K562 (cell line): Measurements from ENCODE around the gene KLHL12. TPM values are rescaled to one million over a fixed set of nuclear protein-coding genes. Genes with fewer than 3 reads are reported as not detected.
A peak's percentile ranks its signal among the peaks of the same experiment; 100 is the strongest.

Experiments
- ATAC-seq: fragments of 200-7000 bp; cut with Tn5 transposase; 3 replicates; pipeline ENCODE4 v1.9.1; 2020; ENCODE audit warnings: moderate library complexity
- BruUV-seq: library from RNA; stranded (reverse); fragments of 400-500 nt; replicated peaks from 2 replicates; lab custom pipeline; 2021; lab: Mats Ljungman, UMichigan
- CTCF ChIA-PET: fragments of 300-600 bp; formaldehyde crosslinking; extraction: SDS; loops from one replicate; lab custom pipeline; 2021; ENCODE audit warnings: low intra/inter-chr PET ratio; lab: Yijun Ruan, JAX
- POLR2A ChIA-PET: fragments of 300-600, 350-650 bp; sonication (Branson Sonifier 250); formaldehyde crosslinking; extraction: SDS; loops from one replicate; lab custom pipeline; 2021; ENCODE audit warnings: antibody characterized with exemption, inconsistent platforms; lab: Yijun Ruan, JAX
- DNase-seq, 4 experiments: peaks; one replicate each; pipeline versions ENCODE4 v3.0.0 to v3.0.0-alpha.2; 2011 to 2018; ENCODE audit warnings: low spot score in 3 of 4, mixed read lengths in 3 of 4; ENCODE audit errors: extremely low read depth in 1 of 4
- FAIRE-seq: peaks from 2 replicates; lab custom pipeline; 2011; peaks lifted over from hg19 to GRCh38; lab: Jason Lieb, UNC
- H2AFZ ChIP-seq: 2 replicates; pipeline ENCODE4 v1.6.0; 2011; ENCODE audit warnings: low read depth, low read length, control low read depth, inconsistent platforms
- H3K27ac ChIP-seq: fragments of 200-600 bp; 3 replicates; pipeline ENCODE4 v1.8.0; 2011; ENCODE audit warnings: low read depth, mild to moderate bottlenecking, control low read depth, inconsistent platforms, low read length, moderate library complexity, mixed read lengths; ENCODE audit errors: extremely low read depth
- H3K27me3 ChIP-seq, 2 experiments: fragments of 300-600 bp in 1 of 2; 2 replicates in 1 of 2; 3 replicates in 1 of 2; pipeline versions ENCODE4 v1.6.0 to v1.8.0; 2011; ENCODE audit warnings: inconsistent platforms in 2 of 2, low read length in 2 of 2, mild to moderate bottlenecking in 1 of 2, mixed read lengths in 1 of 2, moderate library complexity in 1 of 2; ENCODE audit not compliant: control insufficient read depth in 2 of 2, insufficient read depth in 2 of 2
- H3K36me3 ChIP-seq: fragments of 300-600 bp; 3 replicates; pipeline ENCODE4 v1.8.0; 2011; ENCODE audit warnings: mild to moderate bottlenecking, low read length, inconsistent platforms; ENCODE audit not compliant: control insufficient read depth, insufficient read depth
- H3K4me1 ChIP-seq, 2 experiments: fragments of 200-600 bp in 1 of 2; replicated peaks in 1 of 2; 2 replicates in 1 of 2; 3 replicates in 1 of 2; pipeline versions ENCODE4 v1.5.1 to v1.8.0; 2011; ENCODE audit warnings: inconsistent platforms in 2 of 2, low read length in 2 of 2, mild to moderate bottlenecking in 1 of 2, mixed read lengths in 1 of 2, moderate library complexity in 1 of 2; ENCODE audit not compliant: control insufficient read depth in 2 of 2, insufficient read depth in 2 of 2
- H3K4me2 ChIP-seq: 2 replicates; pipeline ENCODE4 v1.6.1; 2011; ENCODE audit warnings: low read length, control low read depth, inconsistent platforms, mixed read lengths; ENCODE audit not compliant: insufficient read depth
- H3K4me3 ChIP-seq: fragments of 200-600 bp; sonication (generic), shearing (Covaris generic); 2 replicates; pipeline ENCODE4 v1.5.1; 2016; ENCODE audit warnings: control low read depth, inconsistent platforms
- H3K79me2 ChIP-seq: fragments of 200-600 bp; 3 replicates; pipeline ENCODE4 v1.8.0; 2011; ENCODE audit warnings: low read length, inconsistent platforms; ENCODE audit not compliant: control insufficient read depth, insufficient read depth
- H3K9ac ChIP-seq, 2 experiments: 2 replicates each; pipeline versions ENCODE4 v1.6.0 to v1.6.1; 2011; ENCODE audit warnings: low read depth in 2 of 2, low read length in 2 of 2, control low read depth in 1 of 2, inconsistent platforms in 1 of 2, mild to moderate bottlenecking in 1 of 2, mixed read lengths in 1 of 2; ENCODE audit not compliant: insufficient read depth in 1 of 2
- H3K9me1 ChIP-seq: one replicate; pipeline ENCODE4 v1.6.0; 2011; ENCODE audit warnings: inconsistent platforms, mild to moderate bottlenecking, low read length, moderate library complexity; ENCODE audit not compliant: control insufficient read depth, insufficient read depth
- H3K9me3 ChIP-seq: replicated peaks from 2 replicates; pipeline ENCODE4 v1.5.1; 2011; ENCODE audit warnings: low read depth, low read length, inconsistent platforms; ENCODE audit not compliant: control insufficient read depth, insufficient read depth
- H4K20me1 ChIP-seq: replicated peaks from 2 replicates; pipeline ENCODE4 v1.6.1; 2011; ENCODE audit warnings: low read length, inconsistent platforms, mixed read lengths; ENCODE audit not compliant: control insufficient read depth, insufficient read depth
- CEBPB ChIP-seq: fragments of 450-650 bp; IDR thresholded peaks from 2 replicates; pipeline ENCODE4 v1.6.1; 2016; ENCODE audit warnings: missing genetic modification characterization, missing compliant biosample characterization
- GABPB1 ChIP-seq: sonication (generic); formaldehyde crosslinking; IDR thresholded peaks from 2 replicates; pipeline ENCODE4 v1.8.0; 2022; ENCODE audit warnings: mild to moderate bottlenecking, missing genetic modification reagents
- MTA2 ChIP-seq: fragments of 450-650 bp; IDR thresholded peaks from 2 replicates; pipeline ENCODE4 v1.6.1; 2016; ENCODE audit warnings: low read depth
- PCBP1 ChIP-seq: fragments of 200-400 bp; formaldehyde crosslinking; IDR thresholded peaks from 2 replicates; pipeline ENCODE4 v1.6.1; 2018; ENCODE audit warnings: mild to moderate bottlenecking, low read depth, low read length; ENCODE audit not compliant: poor library complexity, severe bottlenecking
- PHTF2 ChIP-seq: fragments of 250-450 bp; sonication (Bioruptor Pico); IDR thresholded peaks from 2 replicates; pipeline ENCODE4 v1.5.0; 2021; ENCODE audit warnings: mild to moderate bottlenecking
- RAD21 ChIP-seq, 2 experiments: fragments of 250-450 bp in 1 of 2; fragments of 450-650 bp in 1 of 2; sonication (Bioruptor Pico) in 1 of 2; formaldehyde crosslinking in 1 of 2; IDR thresholded peaks in 1 of 2; conservative IDR thresholded peaks in 1 of 2; 2 replicates each; pipeline versions ENCODE4 v1.4.0 to v1.8.0; 2020 to 2022; ENCODE audit warnings: mild to moderate bottlenecking in 2 of 2, moderate library complexity in 1 of 2
- SMAD3 ChIP-seq: fragments of 450-650 bp; formaldehyde crosslinking; conservative IDR thresholded peaks from 2 replicates; pipeline ENCODE4 v1.4.0; 2020; ENCODE audit warnings: mild to moderate bottlenecking
- SMARCA4 ChIP-seq: fragments of 450-650 bp; IDR thresholded peaks from 2 replicates; pipeline ENCODE4 v1.6.1; 2016
- ZBTB49 ChIP-seq: sonication (generic); formaldehyde crosslinking; IDR thresholded peaks from 2 replicates; pipeline ENCODE4 v1.8.0; 2022; ENCODE audit warnings: missing genetic modification reagents, mild to moderate bottlenecking, borderline replicate concordance
- ZNF263 ChIP-seq: sonication (generic); formaldehyde crosslinking; IDR thresholded peaks from 2 replicates; pipeline ENCODE4 v1.8.0; 2022; ENCODE audit warnings: mild to moderate bottlenecking, missing genetic modification reagents, borderline replicate concordance
- WGBS: fragments of 100-300 bp; shearing (Covaris generic); methylation state at CpG from one replicate; pipeline ENCODE4 v1.1.6; 2016; ENCODE audit warnings: low coverage, mixed read lengths; ENCODE audit not compliant: insufficient coverage; ENCODE audit errors: missing lambda C conversion rate; 5-methylcytosine and 5-hydroxymethylcytosine counted together
- in situ Hi-C: fragments of 300-500 bp; cut with MboI; formaldehyde crosslinking; loops from 4 replicates; pipeline ENCODE4 v1.15.0; 2018; ENCODE audit warnings: inconsistent platforms, mixed read lengths
- intact Hi-C: fragments of 100-400 bp; cut with micrococcal nuclease; formaldehyde crosslinking; loops from 2 replicates; pipeline ENCODE4 v1.14.2; 2022
- polyA plus RNA-seq, 8 experiments: library from polyadenylated mRNA; depleted of rRNA in 4 of 8; stranded (reverse) in 5 of 8; unstranded in 3 of 8; fragments of >200 nt; fragmentation: Nextera tagmentation in 2 of 8; fragmentation: Illumina TruSeq in 1 of 8; extraction: Ambion mirVana in 2 of 8; extraction: Trizol in 1 of 8; gene quantifications; 2 replicates each; pipeline versions ENCODE4 v1.2.1 to v1.2.3, GENCODE V29; 2011 to 2014; ENCODE audit warnings: inconsistent platforms in 1 of 8, missing spikeins in 1 of 8
- total RNA-seq, 7 experiments: library from RNA; depleted of rRNA in 6 of 7; stranded (reverse); fragments of >200 nt in 6 of 7; fragmentation: Illumina TruSeq in 2 of 7; extraction: Trizol in 2 of 7; gene quantifications; 2 replicates each; pipeline versions ENCODE4 v1.2.1 to v1.2.3, GENCODE V29; 2011 to 2021; ENCODE audit warnings: low replicate concordance in 1 of 7
- TF ChIP-seq, protein P1 (sequence below): fragments of 200-800 bp; sonication (Bioruptor generic); IDR thresholded peaks from 2 replicates; pipeline ENCODE4 v1.6.1; 2017; ENCODE audit warnings: missing genetic modification characterization, missing compliant biosample characterization
- TF ChIP-seq, protein P2 (sequence below): sonication (generic); formaldehyde crosslinking; IDR thresholded peaks from 2 replicates; pipeline ENCODE4 v1.8.1; 2023; ENCODE audit warnings: mild to moderate bottlenecking, missing genetic modification reagents
- TF ChIP-seq, protein P3 (sequence below): sonication (generic); formaldehyde crosslinking; IDR thresholded peaks from 2 replicates; pipeline ENCODE4 v1.8.0; 2022; ENCODE audit warnings: missing genetic modification reagents, mild to moderate bottlenecking, borderline replicate concordance

The KLHL12 gene
- total and polyA plus RNA-seq, 9 of the 15 experiments (the other 6 are each of a cell fraction or from before 2014, with no cell fraction given), result 23.1 to 85.1 (median 35.0) TPM

DNA sequence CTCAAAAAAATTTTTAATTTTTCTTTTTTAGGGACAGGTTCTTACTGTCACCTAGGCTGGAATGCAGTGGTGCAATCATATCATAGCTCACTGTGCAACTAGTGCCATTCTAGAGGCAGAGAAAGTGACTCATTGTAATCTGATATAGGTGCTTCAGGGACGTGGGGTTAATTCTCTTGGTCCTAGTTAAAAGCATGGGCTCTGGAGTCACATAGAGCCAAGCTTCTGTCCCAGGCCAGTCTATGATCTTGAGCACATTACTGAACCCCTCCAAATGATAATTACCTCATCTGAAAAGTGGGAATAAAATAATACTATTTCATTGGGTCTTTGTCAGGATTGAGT lies 32.2 kb upstream of the KLHL12 start:
- Histone ChIP-seq H3K27ac (peak overlapping the region; percentile 64), H3K4me2 (peak overlapping the region; percentile 95), H3K9me1 (no peaks in the 10 kb centered on the region), H3K36me3 (peaks cover 53% of the 10 kb centered on the region), H3K4me3 (no peak overlapping the region), H3K27me3 (no peaks in the 10 kb centered on the region), H4K20me1 (peaks cover 12% of the 10 kb centered on the region; the same call in 1 of the 2 replicates), H2AFZ (peak overlapping the region; percentile 30), H3K9ac (peak overlapping the region in 1 of 2 experiments; percentile 67; a peak in 2 of 4 replicates), H3K4me1 (peaks cover 15 to 23% of the 10 kb centered on the region in 2 experiments), H3K79me2 (peaks cover 37% of the 10 kb centered on the region), H3K9me3 (no peaks in the 10 kb centered on the region)
- ChIA-PET CTCF (no interaction called here), POLR2A (interaction anchor here (0.6 to 1.6 kb wide), 7 partner anchors 8 to 1451 kb away, joined by 3 to 14 read pairs (median 3); no protein-coding TSS in a partner anchor)
- peak; percentile 81 for FAIRE-seq
- WGBS, result 0% methylated on average over 1 of the region's 1 CpG
- intact Hi-C loops, result loop anchor here (2.0 to 5.0 kb wide), 2 partner anchors 32 to 72 kb away; partner anchors contain the start of genes KLHL12 and RABIF
- BruUV-seq, result no TSS peak
- ATAC-seq, result peak; percentile 50
- peak; percentile 27 to 74 (median 53) for DNase-seq
- in situ Hi-C loops, result no loop called here
- TF ChIP-seq CEBPB (peak; percentile 90), SMARCA4 (peak; percentile 75), PHTF2 (CRISPR knock-in tag) (no peak), PCBP1 (no peak), ZBTB49 (no peak), GABPB1 (CRISPR knock-in tag) (no peak), ZNF263 (no peak), SMAD3 (CRISPR knock-in tag) (no peak), MTA2 (no peak), RAD21 (CRISPR knock-in tag; conservative IDR thresholded peaks at IDR 0.05 in 1 of 2, IDR thresholded peaks at IDR 0.05 in 1 of 2) (no peak)
- TF ChIP-seq, protein P1, sequence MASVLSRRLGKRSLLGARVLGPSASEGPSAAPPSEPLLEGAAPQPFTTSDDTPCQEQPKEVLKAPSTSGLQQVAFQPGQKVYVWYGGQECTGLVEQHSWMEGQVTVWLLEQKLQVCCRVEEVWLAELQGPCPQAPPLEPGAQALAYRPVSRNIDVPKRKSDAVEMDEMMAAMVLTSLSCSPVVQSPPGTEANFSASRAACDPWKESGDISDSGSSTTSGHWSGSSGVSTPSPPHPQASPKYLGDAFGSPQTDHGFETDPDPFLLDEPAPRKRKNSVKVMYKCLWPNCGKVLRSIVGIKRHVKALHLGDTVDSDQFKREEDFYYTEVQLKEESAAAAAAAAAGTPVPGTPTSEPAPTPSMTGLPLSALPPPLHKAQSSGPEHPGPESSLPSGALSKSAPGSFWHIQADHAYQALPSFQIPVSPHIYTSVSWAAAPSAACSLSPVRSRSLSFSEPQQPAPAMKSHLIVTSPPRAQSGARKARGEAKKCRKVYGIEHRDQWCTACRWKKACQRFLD (CRISPR knock-in tag), result no peak
- TF ChIP-seq, protein P2, sequence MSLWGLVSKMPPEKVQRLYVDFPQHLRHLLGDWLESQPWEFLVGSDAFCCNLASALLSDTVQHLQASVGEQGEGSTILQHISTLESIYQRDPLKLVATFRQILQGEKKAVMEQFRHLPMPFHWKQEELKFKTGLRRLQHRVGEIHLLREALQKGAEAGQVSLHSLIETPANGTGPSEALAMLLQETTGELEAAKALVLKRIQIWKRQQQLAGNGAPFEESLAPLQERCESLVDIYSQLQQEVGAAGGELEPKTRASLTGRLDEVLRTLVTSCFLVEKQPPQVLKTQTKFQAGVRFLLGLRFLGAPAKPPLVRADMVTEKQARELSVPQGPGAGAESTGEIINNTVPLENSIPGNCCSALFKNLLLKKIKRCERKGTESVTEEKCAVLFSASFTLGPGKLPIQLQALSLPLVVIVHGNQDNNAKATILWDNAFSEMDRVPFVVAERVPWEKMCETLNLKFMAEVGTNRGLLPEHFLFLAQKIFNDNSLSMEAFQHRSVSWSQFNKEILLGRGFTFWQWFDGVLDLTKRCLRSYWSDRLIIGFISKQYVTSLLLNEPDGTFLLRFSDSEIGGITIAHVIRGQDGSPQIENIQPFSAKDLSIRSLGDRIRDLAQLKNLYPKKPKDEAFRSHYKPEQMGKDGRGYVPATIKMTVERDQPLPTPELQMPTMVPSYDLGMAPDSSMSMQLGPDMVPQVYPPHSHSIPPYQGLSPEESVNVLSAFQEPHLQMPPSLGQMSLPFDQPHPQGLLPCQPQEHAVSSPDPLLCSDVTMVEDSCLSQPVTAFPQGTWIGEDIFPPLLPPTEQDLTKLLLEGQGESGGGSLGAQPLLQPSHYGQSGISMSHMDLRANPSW, result no peak
- TF ChIP-seq, protein P3, sequence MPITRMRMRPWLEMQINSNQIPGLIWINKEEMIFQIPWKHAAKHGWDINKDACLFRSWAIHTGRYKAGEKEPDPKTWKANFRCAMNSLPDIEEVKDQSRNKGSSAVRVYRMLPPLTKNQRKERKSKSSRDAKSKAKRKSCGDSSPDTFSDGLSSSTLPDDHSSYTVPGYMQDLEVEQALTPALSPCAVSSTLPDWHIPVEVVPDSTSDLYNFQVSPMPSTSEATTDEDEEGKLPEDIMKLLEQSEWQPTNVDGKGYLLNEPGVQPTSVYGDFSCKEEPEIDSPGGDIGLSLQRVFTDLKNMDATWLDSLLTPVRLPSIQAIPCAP (CRISPR knock-in tag), result no peak
